Fibroblast of lung (primary cell): ENCODE data around the gene TDRD1.

Experiments
- EZH2 ChIP-seq: IDR thresholded peaks from 2 replicates; pipeline ENCODE4 v1.5.1; 2012; ENCODE audit warnings: low read length, control low read depth, mild to moderate bottlenecking; ENCODE audit errors: missing control alignments
- TF ChIP-seq, protein P1 (sequence below), 2 donors: IDR thresholded peaks in 1 of 2; conservative IDR thresholded peaks in 1 of 2; 1 replicate in 1 of 2; 2 replicates in 1 of 2; pipeline ENCODE4 v1.5.1; 2011 to 2012; ENCODE audit warnings: low read length in 2 of 2, control low read depth in 1 of 2, inconsistent platforms in 1 of 2, low read depth in 1 of 2, mild to moderate bottlenecking in 1 of 2

DNA sequence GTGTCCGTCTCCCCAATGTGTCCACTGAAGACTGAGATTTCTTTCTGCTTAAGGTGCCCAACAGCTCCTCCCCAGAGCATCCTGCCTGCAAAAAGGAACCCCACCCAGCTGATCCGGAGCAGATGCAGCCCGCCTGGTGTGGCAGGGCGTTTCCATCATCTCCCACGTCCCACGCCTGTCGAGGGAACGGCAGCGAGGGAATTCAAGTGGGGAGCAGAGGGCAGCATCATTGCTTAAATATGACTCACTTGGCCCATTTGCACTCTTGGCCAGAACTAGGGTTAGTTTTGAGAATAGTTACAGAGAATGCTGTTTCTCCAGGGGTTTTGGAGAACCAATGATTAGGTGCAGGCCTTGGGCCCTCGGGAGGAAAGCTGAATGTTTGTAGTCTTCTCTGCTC lies 80.7 kb downstream of the TDRD1 start:
- TF ChIP-seq, protein P1, sequence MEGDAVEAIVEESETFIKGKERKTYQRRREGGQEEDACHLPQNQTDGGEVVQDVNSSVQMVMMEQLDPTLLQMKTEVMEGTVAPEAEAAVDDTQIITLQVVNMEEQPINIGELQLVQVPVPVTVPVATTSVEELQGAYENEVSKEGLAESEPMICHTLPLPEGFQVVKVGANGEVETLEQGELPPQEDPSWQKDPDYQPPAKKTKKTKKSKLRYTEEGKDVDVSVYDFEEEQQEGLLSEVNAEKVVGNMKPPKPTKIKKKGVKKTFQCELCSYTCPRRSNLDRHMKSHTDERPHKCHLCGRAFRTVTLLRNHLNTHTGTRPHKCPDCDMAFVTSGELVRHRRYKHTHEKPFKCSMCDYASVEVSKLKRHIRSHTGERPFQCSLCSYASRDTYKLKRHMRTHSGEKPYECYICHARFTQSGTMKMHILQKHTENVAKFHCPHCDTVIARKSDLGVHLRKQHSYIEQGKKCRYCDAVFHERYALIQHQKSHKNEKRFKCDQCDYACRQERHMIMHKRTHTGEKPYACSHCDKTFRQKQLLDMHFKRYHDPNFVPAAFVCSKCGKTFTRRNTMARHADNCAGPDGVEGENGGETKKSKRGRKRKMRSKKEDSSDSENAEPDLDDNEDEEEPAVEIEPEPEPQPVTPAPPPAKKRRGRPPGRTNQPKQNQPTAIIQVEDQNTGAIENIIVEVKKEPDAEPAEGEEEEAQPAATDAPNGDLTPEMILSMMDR (conservative IDR thresholded peaks at IDR 0.05 in 1 of 2, IDR thresholded peaks at IDR 0.05 in 1 of 2; ENCODE audit: low read depth in 1 of 2, low read length in 2 of 2), result no peak
- no peak for TF ChIP-seq EZH2
